ENCODE measurements around the gene CPED1. TPM values are rescaled to one million over a fixed set of nuclear protein-coding genes. Genes with fewer than 3 reads are reported as not detected.

CPED1 gene
- total RNA-seq, 2 donors from 2014 or later = 4.0 to 15.9 TPM

DNA sequence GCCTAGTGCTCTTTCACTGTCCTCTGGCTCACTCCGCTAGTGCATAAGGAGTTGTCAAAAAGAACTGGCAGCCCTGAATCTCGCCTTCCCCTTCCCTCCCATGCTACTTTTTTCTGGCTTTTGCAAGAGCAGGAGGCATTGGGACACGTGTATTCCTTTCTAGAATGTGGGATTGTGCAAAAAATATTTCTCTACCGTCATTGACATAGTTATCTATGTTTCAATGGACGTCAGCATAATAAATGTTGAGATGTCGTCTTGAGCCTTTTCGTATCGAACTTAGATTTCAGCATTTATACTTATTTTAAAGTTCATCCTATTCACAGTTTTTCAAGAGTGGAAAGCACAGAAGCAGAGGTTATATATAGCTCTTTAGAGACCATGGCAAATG, 37.2 kb upstream of the CPED1 start:
- no peak for DNase-seq
- peak overlapping the region; percentile 86 for H3K27ac ChIP-seq
- no peaks in the 10 kb centered on the region for H3K4me1 ChIP-seq
- peak overlapping the region; percentile 86 to 91 for H3K9ac ChIP-seq (ENCODE audit: low read depth in 2 of 2, low read length in 2 of 2)
- H3K27me3 ChIP-seq = no peaks in the 10 kb centered on the region
- TF ChIP-seq, protein P1, sequence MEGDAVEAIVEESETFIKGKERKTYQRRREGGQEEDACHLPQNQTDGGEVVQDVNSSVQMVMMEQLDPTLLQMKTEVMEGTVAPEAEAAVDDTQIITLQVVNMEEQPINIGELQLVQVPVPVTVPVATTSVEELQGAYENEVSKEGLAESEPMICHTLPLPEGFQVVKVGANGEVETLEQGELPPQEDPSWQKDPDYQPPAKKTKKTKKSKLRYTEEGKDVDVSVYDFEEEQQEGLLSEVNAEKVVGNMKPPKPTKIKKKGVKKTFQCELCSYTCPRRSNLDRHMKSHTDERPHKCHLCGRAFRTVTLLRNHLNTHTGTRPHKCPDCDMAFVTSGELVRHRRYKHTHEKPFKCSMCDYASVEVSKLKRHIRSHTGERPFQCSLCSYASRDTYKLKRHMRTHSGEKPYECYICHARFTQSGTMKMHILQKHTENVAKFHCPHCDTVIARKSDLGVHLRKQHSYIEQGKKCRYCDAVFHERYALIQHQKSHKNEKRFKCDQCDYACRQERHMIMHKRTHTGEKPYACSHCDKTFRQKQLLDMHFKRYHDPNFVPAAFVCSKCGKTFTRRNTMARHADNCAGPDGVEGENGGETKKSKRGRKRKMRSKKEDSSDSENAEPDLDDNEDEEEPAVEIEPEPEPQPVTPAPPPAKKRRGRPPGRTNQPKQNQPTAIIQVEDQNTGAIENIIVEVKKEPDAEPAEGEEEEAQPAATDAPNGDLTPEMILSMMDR (IDR thresholded peaks at IDR 0.05) = no peak
- intact Hi-C loops (cut with DNase I) = no loop called here
- H3K36me3 ChIP-seq = peaks cover 10% of the 10 kb centered on the region
- peak overlapping the region; percentile 41 for H3K4me3 ChIP-seq
- H3K9me3 ChIP-seq = no peaks in the 10 kb centered on the region

DNA sequence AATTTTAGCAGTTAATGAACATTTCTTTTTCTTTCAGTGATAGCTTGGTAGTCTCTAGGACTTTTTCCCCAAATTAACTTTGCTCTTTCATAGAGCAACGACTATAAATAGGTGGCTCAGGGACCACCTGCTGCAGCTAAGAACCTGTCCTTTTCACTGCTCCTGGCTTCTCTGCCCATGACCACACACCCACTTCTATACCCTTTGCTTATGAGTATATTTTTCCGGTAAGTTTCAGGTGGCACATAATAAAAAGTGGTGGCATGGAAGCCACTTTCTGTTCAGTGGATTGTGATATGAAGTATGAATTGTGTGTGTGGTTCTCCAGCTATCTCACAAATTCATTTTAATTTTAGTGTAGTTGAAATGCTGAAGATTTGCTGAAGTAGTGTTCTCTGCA, 36.7 kb upstream of the CPED1 start:
- H3K27ac ChIP-seq = no peak overlapping the region
- peaks cover 12% of the 10 kb centered on the region for H3K36me3 ChIP-seq
- no peaks in the 10 kb centered on the region for H3K27me3 ChIP-seq
- no peak overlapping the region for H3K4me3 ChIP-seq
- H3K9ac ChIP-seq (ENCODE audit: low read depth in 2 of 2, low read length in 2 of 2) = no peak overlapping the region
- TF ChIP-seq, protein P1 (IDR thresholded peaks at IDR 0.05) = no peak
- H3K4me1 ChIP-seq = no peaks in the 10 kb centered on the region
- H3K9me3 ChIP-seq = no peaks in the 10 kb centered on the region
- intact Hi-C loops (cut with DNase I) = no loop called here
- no peak for DNase-seq

DNA sequence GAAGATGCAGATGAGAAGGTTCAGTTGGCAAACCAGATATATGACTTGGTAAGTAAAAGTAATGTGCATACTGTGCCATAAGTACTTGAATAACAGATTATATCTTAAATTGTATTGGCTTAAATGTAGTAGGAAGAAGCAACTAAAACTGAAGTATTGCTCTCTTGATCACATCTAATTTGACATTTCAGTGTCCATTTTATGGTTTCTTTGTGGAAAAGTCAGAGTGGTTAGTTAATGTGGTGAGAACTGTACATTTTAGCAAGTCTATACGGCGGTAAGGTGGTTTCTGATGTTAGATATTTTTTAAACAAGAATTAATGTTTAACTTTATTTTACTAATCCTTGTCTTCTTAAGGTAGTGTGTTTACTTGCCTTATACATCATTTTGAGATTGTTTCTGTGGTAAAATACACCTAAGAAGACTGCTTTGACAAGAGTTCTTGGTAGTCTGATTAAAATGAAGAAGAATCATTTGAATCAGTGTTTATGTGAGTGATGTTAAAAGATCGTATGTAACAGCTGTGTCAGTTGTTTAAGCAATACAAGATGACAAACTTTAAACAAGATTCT, 32.8 kb upstream of the CPED1 start:
- peaks cover 12% of the 10 kb centered on the region for H3K36me3 ChIP-seq
- no peaks in the 10 kb centered on the region for H3K27me3 ChIP-seq
- H3K4me3 ChIP-seq = no peak overlapping the region
- TF ChIP-seq, protein P1 (IDR thresholded peaks at IDR 0.05) = no peak
- no peak for DNase-seq
- H3K4me1 ChIP-seq = no peaks in the 10 kb centered on the region
- intact Hi-C loops (cut with DNase I) = no loop called here
- H3K27ac ChIP-seq = no peak overlapping the region
- no peak overlapping the region for H3K9ac ChIP-seq (ENCODE audit: low read depth in 2 of 2, low read length in 2 of 2)
- no peaks in the 10 kb centered on the region for H3K9me3 ChIP-seq

DNA sequence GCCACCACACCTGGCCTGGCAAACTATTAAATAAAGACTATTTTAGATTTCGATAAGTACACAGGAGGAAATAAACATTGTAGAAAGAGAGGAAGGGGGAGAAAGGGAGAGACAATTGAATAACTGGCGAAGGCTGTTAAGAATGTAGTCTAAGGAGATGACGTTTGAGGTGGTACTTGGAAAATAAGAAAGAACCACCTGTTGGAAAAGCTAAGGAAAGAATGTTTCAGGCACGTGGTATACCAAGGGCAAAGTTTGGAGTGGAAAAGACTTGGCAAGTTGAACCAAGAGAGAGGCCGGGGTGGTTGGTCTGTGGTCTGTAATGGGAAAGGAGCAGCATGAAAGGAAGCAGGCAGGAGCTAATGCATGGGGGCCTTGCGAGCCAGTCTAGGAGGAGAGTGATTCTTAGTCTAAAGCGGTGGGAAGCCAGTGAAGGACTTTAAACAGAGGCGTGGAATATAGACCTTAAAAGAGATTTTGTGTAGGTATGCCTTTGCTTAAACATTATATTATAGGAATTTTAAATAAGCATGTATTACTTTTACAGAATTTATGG, 28.5 kb upstream of the CPED1 start:
- intact Hi-C loops (cut with DNase I) = no loop called here

DNA sequence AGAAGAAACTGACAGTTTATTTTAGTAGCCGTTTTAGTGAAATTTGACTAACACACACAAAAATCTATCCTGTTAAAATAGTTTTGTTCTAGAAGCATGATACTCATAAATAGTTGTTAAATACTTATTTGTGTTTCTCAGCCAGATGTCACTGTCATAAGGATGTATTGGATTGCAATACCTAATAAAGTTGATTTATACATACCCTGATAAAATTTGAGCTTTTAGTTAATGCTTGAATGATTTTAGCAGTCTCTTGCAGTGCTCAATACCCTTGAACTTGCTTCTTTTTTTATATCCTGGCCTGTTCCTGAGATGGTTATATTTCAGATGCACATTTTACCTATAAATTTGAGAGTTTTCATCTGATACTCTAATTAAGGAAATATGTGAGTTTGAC, 27.8 kb upstream of the CPED1 start:
- Histone ChIP-seq H3K4me3 (no peak overlapping the region), H3K9me3 (no peaks in the 10 kb centered on the region), H3K36me3 (peaks cover 8% of the 10 kb centered on the region), H3K9ac (ENCODE audit: low read depth in 2 of 2, low read length in 2 of 2) (no peak overlapping the region), H3K27me3 (no peaks in the 10 kb centered on the region), H3K27ac (no peak overlapping the region), H3K4me1 (no peaks in the 10 kb centered on the region)
- no peak for DNase-seq
- TF ChIP-seq, protein P1 (IDR thresholded peaks at IDR 0.05) = no peak
- intact Hi-C loops (cut with DNase I) = no loop called here

More for the DNA sequence above, 28.5 kb upstream of the CPED1 start:
- Histone ChIP-seq H3K27me3 (no peaks in the 10 kb centered on the region), H3K4me1 (no peaks in the 10 kb centered on the region), H3K27ac (no peak overlapping the region), H3K4me3 (no peak overlapping the region), H3K36me3 (peaks cover 12% of the 10 kb centered on the region), H3K9me3 (no peaks in the 10 kb centered on the region), H3K9ac (ENCODE audit: low read depth in 2 of 2, low read length in 2 of 2) (no peak overlapping the region)
- no peak for DNase-seq
- TF ChIP-seq, protein P1 (IDR thresholded peaks at IDR 0.05) = no peak

Data from colonic mucosa (tissue), 4 donors.